ENCODE data around the gene KLLN.

DNA sequence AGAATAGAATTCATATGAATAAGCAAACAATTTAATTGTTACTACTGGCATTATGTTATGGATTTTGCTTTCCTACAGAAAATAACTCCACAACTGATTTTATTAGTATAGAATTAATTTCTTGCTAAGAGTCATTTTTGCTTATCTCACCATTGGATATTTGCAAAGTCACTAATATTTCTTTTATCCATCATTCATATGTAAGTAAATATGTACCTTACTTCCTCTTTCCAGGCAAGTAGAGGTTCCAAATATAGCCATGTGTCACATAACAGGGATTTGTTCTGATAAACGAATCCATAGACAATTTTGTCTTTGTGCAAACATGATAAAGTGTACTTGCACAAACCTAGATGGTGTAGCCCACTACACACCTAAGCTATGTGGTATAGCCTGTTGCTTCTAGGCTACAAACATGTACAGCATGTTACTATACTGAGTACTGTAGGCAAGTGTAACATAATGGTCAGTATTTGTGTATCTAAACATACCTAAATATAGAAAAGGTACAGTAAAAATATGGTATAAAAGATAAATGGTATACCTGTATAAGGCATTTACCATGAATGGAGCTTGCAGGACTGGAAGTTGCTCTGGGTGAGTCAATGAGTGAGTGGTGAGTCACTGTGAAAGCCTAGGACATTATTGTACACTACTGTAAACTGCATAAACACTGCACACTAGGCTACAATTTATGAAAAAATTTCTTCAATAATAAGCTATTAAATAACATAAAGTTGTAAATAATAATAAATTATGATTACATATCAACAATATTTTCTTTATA lies 18.3 kb downstream of the KLLN start:
- TF ChIP-seq ZNF79 (CRISPR knock-in tag; IDR thresholded peaks at IDR 0.05; ENCODE audit: low read depth) (no peak), CTCF (IDR thresholded peaks at IDR 0.05 in 2 of 3, conservative IDR thresholded peaks at IDR 0.05 in 1 of 3; ENCODE audit: insufficient read depth in 2 of 3, low read depth in 1 of 3, low read length in 3 of 3) (no peak), ZBED1 (IDR thresholded peaks at IDR 0.05) (no peak), ZNF232 (CRISPR knock-in tag; IDR thresholded peaks at IDR 0.05) (no peak), SMARCE1 (IDR thresholded peaks at IDR 0.05) (no peak), RFX5 (IDR thresholded peaks at IDR 0.05; ENCODE audit: low read depth, low read length) (no peak), EZH2 (IDR thresholded peaks at IDR 0.05; ENCODE audit: borderline replicate concordance, low read depth, low read length) (no peak)
